Loucy (cell line): ENCODE results near the gene OR2K2.
"Not testable (repeated sequence)": the region's sequence is repeated elsewhere in the genome, so short reads cannot be mapped to it uniquely, and the experiment has no call there.

Experiments
- CTCF ChIP-seq: fragments of 200-600 bp; sonication (generic); conservative IDR thresholded peaks from 2 replicates; pipeline ENCODE4 v1.5.1; 2014; ENCODE audit warnings: mild to moderate bottlenecking, antibody characterized with exemption, low read length
- EZH2phosphoT487 ChIP-seq: fragments of 200-600 bp; IDR thresholded peaks from 2 replicates; pipeline ENCODE4 v1.6.1; 2018; ENCODE audit warnings: antibody characterized with exemption, mild to moderate bottlenecking, moderate library complexity, borderline replicate concordance

GRCh38 chr9:111299599-111299966, 30.4 kb downstream of the OR2K2 start:
- TF ChIP-seq CTCF, EZH2phosphoT487: not testable (repeated sequence)
